ENCODE measurements around the gene IL17C.

- TF ChIP-seq CTCF (conservative IDR thresholded peaks at IDR 0.05; ENCODE audit: low read length) (no peak), EZH2phosphoT487 (IDR thresholded peaks at IDR 0.05; ENCODE audit: borderline replicate concordance, low read depth, low read length) (no peak)
Measured at GRCh38 chr16:88627531-88628411, 10.6 kb upstream of the IL17C start.
